ENCODE results near the gene MED29.

Gene MED29, protein sequence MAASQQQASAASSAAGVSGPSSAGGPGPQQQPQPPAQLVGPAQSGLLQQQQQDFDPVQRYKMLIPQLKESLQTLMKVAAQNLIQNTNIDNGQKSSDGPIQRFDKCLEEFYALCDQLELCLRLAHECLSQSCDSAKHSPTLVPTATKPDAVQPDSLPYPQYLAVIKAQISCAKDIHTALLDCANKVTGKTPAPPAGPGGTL

DNA sequence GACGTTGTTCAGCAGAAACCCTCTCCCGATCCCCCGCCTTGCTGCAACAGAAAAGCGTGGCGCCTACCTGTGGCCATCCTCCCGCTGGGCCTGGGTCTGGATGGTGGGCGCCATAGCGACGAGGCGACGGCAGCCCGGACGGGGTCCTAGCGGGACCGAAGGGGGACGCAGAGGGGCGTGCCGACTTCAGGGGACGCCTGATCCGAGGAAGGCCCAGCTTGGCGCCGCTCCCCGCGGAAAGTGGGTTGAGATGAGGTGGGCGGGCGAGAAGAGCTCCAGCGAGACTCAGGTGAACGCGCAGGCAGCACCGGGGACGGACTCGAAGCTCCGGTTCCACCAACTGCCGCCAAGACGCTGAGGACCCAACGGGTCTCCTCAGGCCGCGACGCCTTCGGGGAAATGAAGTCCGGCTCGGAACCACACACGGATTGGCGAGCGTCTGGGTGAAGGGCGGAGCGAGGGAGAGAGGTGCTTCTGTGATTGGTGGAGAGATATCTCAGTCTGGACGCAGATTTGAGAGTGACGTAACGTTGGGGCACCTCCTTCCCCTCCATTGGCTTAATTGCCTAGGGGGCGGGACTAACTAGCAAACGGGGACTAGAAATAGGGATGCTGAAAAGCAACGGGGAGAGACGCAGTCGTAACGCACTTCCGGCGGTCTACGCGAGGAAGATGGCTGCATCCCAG, at the start of gene MED29, which contains the start of gene PAF1:
TSS of gene MED29 (plus strand) at position 628 of the 687 bp plus-strand sequence. CDS start at position 673, 45 bp downstream.
TSS of gene PAF1 (minus strand) at position 356 of the 687 bp plus-strand sequence. CDS start at position 114, 242 bp downstream.
- peak; percentile 94 for DNase-seq (ENCODE audit: low read depth)

DNA sequence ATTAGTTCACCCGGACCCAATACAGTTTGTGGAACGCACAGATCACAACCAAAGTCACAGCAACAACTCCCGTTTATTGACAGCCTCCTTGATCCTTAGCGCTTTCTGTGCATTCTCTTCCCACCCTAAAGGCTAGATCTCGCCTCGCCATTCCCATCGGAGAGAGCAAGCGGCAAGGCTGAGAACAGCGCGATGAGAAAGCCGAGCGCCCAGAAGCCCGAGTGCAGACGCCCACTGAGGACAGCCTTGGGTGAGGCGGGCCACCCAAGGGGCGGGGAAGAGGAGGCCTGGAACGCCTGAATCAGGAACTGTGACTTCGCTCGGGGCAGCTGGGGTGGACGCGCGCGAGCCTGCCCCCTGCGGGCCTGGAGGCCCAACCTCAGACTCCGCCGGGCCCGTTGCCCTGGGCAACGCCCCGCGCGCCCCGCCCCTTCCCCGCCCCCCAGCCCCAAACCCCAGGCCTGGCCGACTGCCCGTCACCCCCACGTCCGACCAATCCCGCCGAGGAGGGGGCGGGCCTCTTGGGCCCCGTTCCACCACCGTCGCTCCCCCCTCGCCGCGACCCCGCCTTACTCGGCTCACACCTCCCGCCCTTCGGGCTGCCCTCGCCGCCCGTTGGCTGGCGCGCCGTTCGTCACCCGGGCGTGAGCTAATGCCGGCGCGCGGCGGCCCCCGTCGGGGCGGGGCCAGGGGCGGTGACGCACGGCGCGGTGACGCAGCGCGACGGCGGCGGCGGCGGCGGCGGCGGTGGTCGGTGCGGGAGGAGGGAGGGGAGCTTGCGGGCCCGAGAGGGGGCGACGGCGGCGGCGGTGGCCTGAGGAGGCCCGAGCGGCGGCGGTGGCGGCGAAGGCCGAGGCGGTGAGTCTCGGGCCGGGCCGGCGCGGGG, 49.2 kb upstream of the MED29 start, which contains the start of gene SAMD4B:
TSS of gene SAMD4B (plus strand) at position 703 of the 886 bp plus-strand sequence. CDS start 14,473 bp downstream, outside the sequence.
- DNase-seq (ENCODE audit: low read depth): peak; percentile 99

DNA sequence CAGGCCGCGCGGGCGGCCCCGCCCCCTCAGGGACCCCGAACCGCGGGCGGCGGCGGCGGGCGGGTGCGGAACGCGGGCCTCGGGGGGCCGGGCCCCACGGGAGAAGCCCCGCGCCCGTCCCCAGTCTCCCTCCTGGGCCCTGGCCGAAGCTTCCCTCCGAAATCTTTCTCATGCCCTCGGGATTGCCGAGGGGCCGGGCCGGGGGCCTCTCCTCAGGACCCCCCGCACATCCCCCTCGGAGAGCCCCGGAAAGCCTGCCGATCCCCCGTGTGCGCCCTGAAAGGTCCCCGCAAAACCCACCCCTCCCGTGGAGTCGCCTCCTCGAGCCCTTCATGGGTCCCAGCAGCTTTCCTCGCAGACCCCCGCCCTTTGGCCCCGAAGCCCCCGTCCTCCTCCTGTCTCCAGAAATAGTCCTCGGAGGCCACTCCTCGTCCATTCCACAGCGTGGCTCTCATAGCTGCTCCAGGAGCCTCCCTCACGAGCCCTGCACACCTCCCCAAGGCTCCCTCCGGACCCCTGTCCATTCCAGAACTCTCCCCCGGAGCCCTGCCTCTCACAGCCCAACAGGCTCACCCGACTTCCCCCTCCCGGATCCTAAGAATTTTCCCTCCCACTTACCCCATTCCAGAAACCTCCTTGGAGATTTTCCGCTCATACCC, 48.4 kb upstream of the MED29 start:
- no peak for DNase-seq (ENCODE audit: low read depth)

DNA sequence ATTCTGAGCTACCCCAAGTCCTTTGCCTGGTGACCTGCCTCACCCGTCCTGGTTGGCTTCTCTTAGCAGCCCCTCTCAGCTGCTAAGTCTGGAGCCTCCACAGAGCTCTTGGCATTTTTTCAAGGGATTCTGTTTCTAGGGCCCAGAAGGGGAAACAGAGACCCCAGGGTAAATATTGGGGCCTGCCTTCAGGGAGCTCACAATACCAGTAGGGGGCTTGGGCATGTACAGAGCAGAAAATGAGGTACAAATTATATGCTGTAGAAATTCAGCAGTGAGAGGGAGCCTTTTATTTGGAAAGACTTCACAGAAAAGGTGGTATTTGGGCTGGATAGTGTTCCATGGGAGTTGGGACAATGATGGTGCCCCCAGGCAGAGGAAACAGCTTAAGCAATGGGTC, 45.2 kb upstream of the MED29 start:
- no peak for DNase-seq (ENCODE audit: low read depth)

DNA sequence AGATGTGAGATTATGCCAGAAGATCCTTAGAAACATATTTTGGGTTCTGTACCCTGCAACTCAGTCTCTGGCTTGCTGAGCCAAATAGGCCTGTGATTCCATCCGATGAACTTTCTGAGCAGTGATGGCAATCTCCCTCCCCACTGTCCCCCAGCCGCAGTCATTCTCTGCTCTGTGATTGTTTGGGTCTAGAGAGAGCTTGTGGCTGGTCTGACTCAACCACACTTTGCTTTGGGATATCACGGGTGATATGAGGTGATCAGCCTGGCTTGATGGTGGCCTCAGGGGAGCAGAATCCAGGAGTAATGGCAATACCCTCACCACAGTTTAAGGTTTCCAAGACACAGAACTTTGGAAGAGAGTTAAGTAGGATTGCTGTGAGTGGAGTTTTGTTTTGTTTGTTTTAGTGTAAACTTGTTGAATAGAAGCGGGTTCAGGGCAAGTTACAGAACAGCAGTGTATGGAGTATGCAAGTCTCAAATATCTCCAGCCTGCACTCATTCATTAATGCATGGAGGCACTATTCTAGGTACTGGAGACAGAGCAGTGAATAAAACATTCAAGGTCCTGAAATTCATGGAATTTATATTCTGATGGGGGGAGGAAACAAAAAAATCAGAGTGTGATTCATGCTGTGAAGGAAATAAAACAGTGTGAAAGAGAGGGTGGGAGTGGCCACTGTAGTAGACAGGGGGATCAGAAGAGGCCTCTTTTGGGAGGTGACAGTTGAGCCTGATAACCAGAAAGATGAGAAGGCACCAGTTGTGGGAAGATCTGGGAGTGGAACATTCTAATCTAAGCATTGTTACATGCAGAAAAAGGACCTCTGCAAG, 43.6 kb upstream of the MED29 start:
- no peak for DNase-seq (ENCODE audit: low read depth)

DNA sequence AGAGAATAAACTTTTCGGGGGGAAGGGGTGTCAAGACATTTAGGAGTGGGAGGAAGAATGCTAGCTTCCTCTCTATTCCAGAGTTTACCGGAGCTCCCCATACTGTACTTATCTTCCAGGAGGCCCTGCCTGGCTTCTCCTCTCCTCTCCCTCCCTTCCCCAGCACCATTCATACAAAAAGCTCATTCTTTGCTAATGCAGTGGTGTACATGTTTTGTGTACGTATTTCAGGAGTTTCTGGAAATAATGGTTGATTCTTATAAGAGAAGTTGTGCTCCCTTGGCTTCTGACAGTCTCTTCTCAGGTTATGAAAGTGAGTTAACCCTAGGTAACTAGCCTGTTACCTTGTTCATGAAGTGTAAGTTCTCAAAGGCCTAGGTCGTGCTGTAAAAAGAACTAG, 41.9 kb upstream of the MED29 start:
- no peak for DNase-seq (ENCODE audit: low read depth)

DNA sequence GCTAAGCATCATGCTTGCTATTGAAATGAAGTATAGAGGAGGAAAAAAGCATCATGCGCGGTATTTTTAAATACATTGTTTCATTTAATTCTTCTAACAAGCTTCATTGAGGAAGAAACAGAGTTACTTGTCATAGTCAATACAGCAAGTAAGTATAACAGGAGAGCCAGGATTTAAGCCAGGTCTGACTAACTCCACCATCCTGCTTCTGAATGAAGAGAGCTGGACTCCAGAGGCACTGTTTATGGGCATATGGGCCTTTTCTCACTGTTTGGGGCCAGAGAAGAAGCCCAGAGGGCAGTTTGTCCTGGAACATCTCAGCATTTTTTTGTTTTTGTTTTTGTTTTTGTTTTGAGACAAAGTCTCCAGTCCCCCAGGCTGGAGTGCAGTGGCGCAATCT, 41.0 kb upstream of the MED29 start:
- no peak for DNase-seq (ENCODE audit: low read depth)

DNA sequence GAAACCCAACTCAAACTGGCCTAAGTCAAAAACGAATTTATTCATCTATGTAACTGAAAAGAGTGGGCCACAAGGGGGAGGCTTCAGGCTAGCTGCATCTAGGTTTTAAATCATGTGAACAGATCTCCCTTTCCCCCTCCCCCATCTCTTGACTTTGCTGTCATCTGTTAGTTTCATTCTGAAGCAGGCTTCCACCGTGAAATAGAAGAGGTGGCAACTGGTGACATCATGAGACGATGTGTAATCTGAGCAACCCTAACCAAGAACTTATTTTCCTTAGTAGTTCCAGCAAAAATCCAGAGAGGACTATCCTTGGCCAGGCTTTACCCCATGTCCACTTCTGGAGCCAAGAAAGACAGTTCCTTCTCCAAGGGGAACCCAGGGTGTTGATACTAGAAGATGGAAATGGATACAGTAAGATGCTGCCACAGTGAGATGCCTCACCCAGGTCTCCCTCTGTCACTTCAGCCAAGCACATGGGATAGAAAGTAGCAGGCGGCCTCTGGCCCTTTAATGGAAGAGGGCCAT, 39.6 kb upstream of the MED29 start:
- no peak for DNase-seq (ENCODE audit: low read depth)

DNA sequence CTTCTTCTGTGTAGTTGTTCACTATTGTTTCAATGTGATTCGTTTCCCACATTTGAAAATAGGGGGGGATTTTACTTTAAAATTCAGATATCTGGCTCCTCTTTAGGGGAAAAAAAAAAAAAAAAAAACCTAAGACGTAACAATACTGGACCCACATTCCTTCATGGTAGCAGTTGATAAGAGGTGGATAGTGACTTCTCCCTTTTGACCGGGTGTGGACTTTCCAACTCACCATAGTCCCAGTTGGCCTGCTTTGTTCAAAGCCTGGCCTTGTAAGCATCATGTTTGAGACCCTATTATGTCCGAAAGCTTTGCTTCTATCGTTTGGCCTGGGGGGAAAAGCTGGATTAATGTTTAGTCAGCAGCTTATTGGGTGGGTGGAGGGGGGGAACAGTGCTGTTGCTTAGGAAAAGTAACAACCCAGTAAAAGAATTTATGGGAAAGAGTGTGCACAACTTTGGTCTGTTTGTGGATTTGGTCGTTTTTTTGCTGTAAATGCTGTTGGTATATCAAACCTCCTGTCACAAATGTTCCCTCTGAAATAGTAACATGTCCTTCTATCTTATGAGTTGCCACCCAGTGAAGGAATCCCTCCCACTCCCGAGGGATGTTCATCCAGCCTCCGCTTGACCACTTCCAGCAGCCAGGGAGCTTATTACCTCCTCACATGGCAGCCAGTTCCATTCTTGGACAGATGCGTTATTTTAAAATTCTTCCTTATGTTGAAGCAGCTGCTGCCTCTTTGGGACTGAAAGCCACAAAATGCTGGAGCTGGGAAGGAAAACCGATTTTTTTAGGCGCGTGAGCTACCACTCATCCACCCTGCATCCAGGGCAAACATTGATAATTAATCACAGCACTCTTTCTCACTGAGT, 38.6 kb upstream of the MED29 start:
- DNase-seq (ENCODE audit: low read depth): no peak

DNA sequence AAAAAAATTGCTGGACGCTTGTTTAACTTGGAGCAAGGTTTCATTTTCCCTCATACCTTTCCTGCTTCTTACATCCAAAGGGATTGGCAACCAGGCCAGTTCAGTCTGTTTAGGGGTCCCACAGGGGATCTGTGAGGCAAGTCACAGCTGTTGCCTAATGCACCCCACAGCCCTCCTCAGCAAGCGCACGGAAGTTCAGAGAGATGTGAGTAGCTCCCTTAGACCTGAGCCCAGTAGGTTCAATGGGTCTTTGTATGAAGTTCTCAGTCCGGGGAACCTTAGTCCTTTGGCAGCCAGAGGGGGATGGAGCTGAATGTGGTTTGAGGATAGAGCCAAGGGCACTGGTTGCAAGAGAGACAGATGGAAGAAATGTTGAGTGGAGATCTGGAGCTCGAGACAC, 35.9 kb upstream of the MED29 start:
- DNase-seq (ENCODE audit: low read depth): no peak

DNA sequence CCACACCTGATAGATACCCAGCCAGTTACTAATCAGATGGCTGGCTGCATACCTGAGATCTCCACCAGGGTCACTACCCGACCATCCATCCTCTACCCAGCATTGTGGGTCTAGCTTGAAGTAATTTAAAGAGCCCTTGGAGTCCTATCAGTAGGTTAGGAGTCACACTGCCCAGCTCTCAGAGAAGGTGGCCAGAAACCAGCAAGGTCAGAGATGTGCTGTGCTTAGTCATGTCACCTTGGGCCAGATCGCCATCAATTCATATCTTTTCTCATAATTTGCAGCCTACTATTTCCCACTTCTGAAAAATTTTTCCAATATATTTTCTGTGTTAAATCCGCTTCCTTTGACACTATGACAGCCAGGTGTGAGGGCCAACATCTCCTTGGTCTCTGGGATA, 35.1 kb upstream of the MED29 start:
- no peak for DNase-seq (ENCODE audit: low read depth)

DNA sequence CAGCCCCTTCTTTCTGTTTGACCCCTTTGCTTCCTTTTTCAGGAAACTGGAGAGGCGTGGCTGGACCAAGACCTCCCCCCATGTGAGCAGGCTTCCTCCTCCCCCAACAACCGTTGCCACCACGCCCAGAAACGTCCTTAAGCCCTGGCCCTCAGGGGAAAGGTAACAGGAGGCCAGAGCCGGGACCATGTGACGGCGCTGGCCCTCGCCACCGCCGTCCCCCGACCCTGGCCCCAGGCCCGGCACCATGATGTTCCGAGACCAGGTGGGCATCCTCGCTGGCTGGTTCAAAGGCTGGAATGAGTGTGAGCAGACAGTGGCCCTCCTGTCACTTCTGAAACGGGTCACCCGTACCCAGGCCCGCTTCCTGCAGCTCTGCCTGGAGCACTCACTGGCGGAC, 34.5 kb upstream of the MED29 start:
- no peak for DNase-seq (ENCODE audit: low read depth)

DNA sequence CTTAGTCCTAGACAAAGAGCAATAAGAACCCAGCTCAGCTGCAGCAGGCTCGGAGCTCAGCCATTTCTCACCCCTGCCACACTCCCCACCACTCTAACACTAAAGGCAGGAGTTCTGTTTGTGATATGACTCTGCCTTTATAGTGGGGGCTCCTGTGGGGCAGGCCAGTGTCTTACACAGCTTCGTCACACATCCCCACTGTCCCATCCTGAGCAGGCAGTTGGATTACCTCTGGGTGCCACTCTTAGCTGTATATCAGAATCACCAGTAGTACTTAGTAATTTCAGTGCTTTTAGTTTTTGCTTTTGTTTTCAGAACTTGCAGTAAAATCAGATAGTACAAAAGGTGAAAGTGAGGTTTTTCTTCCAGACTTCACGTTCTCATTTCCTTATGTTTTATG, 32.2 kb upstream of the MED29 start:
- DNase-seq (ENCODE audit: low read depth): no peak

DNA sequence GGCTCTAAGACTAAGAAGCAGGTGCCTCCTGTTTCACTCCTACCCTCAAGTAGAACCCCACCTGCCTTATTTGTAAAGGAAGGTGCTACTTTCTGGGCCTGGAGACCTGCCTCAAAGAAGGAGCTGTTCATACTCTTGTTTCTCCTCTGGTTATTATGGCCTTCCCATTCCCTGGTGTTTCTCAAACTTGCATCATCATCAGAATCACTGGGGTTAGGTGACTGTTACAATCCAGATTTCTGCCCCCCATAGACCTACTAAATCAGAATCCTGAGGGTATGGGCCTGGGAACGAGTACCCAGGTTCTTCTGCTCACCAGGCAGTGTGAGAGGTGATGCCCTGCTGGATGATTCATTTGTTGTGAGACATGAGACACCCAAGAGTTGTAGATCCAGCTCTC, 30.6 kb upstream of the MED29 start:
- no peak for DNase-seq (ENCODE audit: low read depth)

DNA sequence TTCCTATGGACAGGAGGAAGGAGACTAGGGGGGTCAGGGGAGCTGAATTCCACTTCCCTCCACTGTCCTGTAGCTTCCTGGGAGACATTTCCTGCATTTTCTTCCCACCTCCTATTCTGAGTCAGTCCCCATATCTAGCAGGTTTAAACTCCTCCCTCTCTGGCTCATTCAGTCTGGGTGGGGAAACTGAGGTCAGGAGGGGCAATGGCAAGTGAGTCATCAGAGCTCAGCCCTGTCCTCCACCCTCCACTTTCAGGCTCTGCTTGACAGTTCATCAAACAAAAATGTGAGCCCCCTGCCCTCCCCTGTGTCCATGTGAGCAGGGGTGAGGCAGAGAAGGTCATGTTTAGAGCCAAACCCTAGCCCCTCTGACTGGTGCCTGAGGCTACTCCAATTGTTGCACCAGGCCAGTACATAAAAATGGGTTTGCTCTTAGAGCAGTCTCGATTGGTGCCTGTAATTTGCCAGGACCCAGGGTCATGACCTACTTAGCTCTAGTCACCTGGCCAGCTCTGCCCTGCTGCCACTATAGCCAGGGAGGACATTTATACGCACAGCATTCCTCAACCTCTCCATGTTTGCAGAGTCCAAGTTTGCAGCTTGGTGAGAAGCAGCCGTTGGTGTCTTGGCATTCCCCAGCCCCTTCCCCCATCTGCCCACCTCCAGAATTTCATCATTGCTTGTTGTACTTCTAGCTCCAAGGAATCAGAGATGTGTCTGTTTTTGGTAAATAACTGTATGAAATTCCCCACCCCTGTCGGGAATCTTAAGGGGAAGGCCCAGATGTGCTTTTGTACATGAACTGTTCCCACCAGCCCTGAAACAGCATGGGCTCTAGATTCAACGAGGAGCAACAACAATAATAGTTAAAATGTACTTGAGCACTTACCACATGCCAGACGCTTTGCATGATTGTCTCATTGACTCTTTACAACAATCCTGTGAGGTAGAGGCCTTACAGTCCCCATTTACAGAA, 28.2 kb upstream of the MED29 start:
- no peak for DNase-seq (ENCODE audit: low read depth)

DNA sequence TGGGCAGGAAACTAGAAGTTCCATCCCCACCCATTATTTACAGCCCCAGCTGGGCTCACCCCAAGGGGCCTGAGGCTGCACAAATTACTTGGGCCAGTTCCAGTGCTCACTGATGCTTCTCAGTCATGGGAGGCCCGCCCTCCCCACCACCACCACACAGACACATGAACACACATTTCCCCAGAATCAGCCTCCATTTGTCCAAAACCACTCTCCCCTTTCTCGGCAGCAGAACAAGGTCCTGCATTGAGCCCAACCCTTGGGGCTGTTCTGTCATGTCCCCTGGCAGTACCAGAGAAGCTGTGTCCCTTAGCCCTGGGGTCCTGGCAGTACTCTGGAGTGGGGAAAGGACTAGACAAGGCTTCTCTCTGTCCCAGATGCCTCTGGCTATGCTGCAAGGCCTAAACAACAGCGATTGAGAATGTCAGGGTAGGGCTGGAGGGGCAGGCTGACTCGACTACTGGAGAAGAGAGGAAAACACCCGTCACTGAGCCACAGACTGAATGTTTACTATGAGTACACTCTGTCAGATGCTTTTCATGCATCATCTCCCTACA, 27.2 kb upstream of the MED29 start:
- no peak for DNase-seq (ENCODE audit: low read depth)

DNA sequence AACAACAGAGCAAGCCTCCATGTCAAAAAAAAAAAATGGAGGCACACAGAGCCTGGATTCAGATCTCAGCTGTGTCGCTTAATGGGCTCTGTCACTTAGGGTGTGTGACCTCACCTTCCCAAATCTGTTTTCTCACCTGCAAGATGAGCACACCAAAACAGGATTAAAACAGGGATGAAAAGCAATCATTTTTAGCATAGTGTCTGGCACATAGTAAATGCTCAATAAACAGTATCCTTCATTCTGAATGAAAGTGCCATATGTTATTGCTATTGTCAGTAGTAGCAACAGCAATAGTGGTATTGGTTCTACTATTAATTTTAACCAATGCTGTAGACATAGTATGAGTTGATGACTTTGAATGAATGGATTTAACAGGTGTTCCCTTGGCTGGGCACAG, 25.6 kb upstream of the MED29 start:
- no peak for DNase-seq (ENCODE audit: low read depth)

DNA sequence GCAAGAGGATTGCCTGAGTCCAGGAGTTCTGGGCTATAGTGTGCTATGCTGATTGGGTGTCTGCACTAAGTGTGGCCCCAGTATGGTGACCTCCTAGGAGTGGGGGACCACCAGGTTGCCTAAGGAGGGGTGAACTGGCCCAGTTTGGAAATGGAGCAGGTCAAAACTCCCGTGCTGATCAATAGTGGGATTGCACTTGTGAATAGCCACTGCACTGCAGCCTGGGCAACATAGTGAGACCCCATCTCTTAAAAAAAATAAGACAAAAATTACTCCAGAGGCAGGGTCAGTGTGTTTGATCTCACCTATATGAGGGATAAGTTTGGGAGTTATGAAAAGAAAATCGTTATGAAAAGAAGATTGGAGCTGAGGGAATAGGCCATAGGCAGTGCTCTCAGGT, 22.0 kb upstream of the MED29 start:
- no peak for DNase-seq (ENCODE audit: low read depth)
